Melanocyte of skin (primary cell): ENCODE data around the gene LSM12. TPM values are rescaled to one million over a fixed set of nuclear protein-coding genes. Genes with fewer than 3 reads are reported as not detected.

Source experiments
- small RNA-seq, 2 donors: library from RNA; depleted of rRNA; stranded (forward); fragments of <200 nt; gene quantifications; one replicate each; pipeline ENCODE3, GENCODE V24; 2012
- total RNA-seq, 2 donors: library from RNA; depleted of rRNA; stranded (reverse); fragments of >200 nt; gene quantifications; 2 replicates each; pipeline ENCODE4 v1.2.3, GENCODE V29; 2012

LSM12 gene
- 10 to 100 TPM; 37.5 to 65.6 TPM for total RNA-seq

DNA sequence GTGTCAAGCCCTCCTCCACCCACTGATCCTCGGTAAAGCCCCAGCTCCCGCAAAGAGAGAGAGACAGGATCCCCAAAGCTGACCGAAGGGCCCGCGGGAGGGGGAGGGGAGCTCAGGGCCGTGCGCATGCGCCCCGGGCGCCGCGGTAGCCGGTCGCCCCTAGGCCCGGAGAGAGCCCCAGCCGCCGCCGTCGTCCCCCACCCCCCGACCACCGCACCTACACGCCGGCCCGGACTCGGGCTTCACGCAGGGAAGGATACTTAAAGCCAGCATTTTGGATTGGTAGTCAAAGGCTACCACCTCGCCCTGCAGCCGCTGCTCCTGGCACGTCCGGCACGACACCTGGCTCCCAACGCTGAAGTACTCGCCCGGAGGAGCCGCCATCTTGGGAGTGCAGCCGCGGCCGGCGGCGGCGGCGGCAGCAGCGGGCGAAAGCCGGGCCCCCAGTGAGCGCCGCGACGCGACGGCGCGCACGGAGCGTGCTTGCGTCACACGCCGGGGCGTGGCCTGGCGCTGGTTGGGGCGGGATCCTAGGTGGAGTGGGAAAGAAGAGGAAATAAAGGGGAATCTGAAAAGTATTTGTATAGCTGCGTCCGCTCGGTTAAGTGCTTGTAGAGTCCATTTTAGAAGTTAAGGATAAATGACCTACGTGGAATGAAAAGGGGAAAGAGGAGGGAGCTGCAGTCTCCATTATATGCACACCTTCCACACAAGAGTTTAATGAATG lies at the start of gene LSM12:
LSM12 (minus strand) TSS at position 468 of the 727 bp plus-strand sequence; CDS start at position 384, 84 bp downstream.

GRCh38 chr17:44070455-44071197 lies 4.2 kb upstream of the LSM12 start, which contains the start of gene G6PC3:
Gene G6PC3 (plus strand): TSS chr17:44070735. CDS start chr17:44070966, 231 bp downstream.

GRCh38 chr17:44014437-44015172 lies 51.9 kb downstream of the LSM12 start, which contains the start of gene TMEM101:
Gene TMEM101 (minus strand): TSS chr17:44014963. CDS start chr17:44014952, 11 bp downstream.

GRCh38 chr17:44004077-44004760 lies 62.3 kb downstream of the LSM12 start, which contains the start of gene NAGS:
Gene NAGS (plus strand): TSS chr17:44004622. CDS start chr17:44004664, 42 bp downstream.

Small RNA genes within 50 kb of the gene (small RNA-seq; reads per million reads assigned to genes)
- 0 to 0.09 reads per million in 2 donors for gene RF00012

Other genes with a start within 250 kb of the LSM12 start
- gene MPP3, start 233.5 kb downstream of the LSM12 start, total RNA-seq: 1 to 10 TPM; 4.7 to 5.9 TPM
- not detected for gene CD300LG, start 219.5 kb downstream of the LSM12 start, total RNA-seq
- 1 to 10 TPM in 1 of 2 donors, under 1 TPM in 1; 0.34 to 1.7 TPM for gene MPP2, start 159.1 kb downstream of the LSM12 start, total RNA-seq
- gene PPY, start 124.2 kb downstream of the LSM12 start, total RNA-seq: not detected
- gene PYY, start 112.7 kb downstream of the LSM12 start, total RNA-seq: not detected
- gene NAGS, start 62.0 kb downstream of the LSM12 start, total RNA-seq: 1 to 10 TPM in 1 of 2 donors, under 1 TPM in 1; 0.34 to 1.3 TPM
- 10 to 100 TPM; 43.7 to 54.9 TPM for gene TMEM101, start 51.7 kb downstream of the LSM12 start, total RNA-seq
- gene G6PC3, start 4.1 kb upstream of the LSM12 start, total RNA-seq: 10 to 100 TPM; 45.3 to 47.8 TPM
- 1 to 10 TPM; 7.2 to 10.0 TPM for gene HDAC5, start 57.0 kb upstream of the LSM12 start, total RNA-seq
- 1 to 10 TPM; 4.8 to 7.0 TPM for gene HROB, start 75.3 kb upstream of the LSM12 start, total RNA-seq
- gene ASB16, start 104.0 kb upstream of the LSM12 start, total RNA-seq: not detected
- 10 to 100 TPM; 20.6 to 23.0 TPM for gene TMUB2, start 120.3 kb upstream of the LSM12 start, total RNA-seq
- 10 to 100 TPM; 26.8 to 30.0 TPM for gene ATXN7L3, start 133.2 kb upstream of the LSM12 start, total RNA-seq
- 10 to 100 TPM; 27.5 to 34.0 TPM for gene UBTF, start 153.0 kb upstream of the LSM12 start, total RNA-seq
- gene SLC4A1, start 201.5 kb upstream of the LSM12 start, total RNA-seq: not detected
- under 1 TPM; 0.33 to 0.34 TPM for gene RUNDC3A, start 241.9 kb upstream of the LSM12 start, total RNA-seq